Chondrocyte (in vitro differentiated cells): ENCODE results near the gene INTS1. TPM values are rescaled to one million over a fixed set of nuclear protein-coding genes. Genes with fewer than 3 reads are reported as not detected.

Source experiments
- DNase-seq: peaks from one replicate; pipeline ENCODE4 v3.0.0; 2021; ENCODE audit warnings: mixed read lengths, low spot score
- H3K27ac Mint-ChIP-seq: one replicate; pipeline ENCODE4 v1.8.0; 2021; ENCODE audit warnings: mild to moderate bottlenecking, moderate library complexity, mixed read lengths; ENCODE audit not compliant: unreplicated experiment
- H3K27me3 Mint-ChIP-seq: 2 replicates; pipeline ENCODE4 v1.8.0; 2021; ENCODE audit warnings: low read depth, mixed read lengths
- H3K36me3 Mint-ChIP-seq: 2 replicates; pipeline ENCODE4 v1.8.0; 2021; ENCODE audit warnings: low read depth, mixed read lengths
- H3K4me1 Mint-ChIP-seq: 2 replicates; pipeline ENCODE4 v1.8.0; 2021; ENCODE audit warnings: low read depth, mild to moderate bottlenecking, mixed read lengths
- H3K4me3 Mint-ChIP-seq: one replicate; pipeline ENCODE4 v1.8.0; 2021; ENCODE audit warnings: mild to moderate bottlenecking, moderate library complexity, mixed read lengths; ENCODE audit not compliant: unreplicated experiment
- H3K9me3 Mint-ChIP-seq: 2 replicates; pipeline ENCODE4 v1.8.0; 2021; ENCODE audit warnings: low read depth, mixed read lengths
- total RNA-seq: library from RNA; stranded (reverse); gene quantifications from 3 replicates; pipeline ENCODE4 v1.2.1, GENCODE V29; 2021
- TF ChIP-seq, protein P1 (sequence below): fragments of 200-600 bp; sonication (generic); IDR thresholded peaks from 2 replicates; pipeline ENCODE4 v1.5.0; 2021; ENCODE audit warnings: antibody characterized with exemption, mild to moderate bottlenecking, moderate library complexity

Gene INTS1
- total RNA-seq, 1 donor from 2014 or later = 80.4 TPM

- H3K27me3 Mint-ChIP-seq = no peaks in the 10 kb centered on the region
- peaks cover 69% of the 10 kb centered on the region for H3K4me1 Mint-ChIP-seq
- no peaks in the 10 kb centered on the region for H3K36me3 Mint-ChIP-seq
- TF ChIP-seq, protein P1, sequence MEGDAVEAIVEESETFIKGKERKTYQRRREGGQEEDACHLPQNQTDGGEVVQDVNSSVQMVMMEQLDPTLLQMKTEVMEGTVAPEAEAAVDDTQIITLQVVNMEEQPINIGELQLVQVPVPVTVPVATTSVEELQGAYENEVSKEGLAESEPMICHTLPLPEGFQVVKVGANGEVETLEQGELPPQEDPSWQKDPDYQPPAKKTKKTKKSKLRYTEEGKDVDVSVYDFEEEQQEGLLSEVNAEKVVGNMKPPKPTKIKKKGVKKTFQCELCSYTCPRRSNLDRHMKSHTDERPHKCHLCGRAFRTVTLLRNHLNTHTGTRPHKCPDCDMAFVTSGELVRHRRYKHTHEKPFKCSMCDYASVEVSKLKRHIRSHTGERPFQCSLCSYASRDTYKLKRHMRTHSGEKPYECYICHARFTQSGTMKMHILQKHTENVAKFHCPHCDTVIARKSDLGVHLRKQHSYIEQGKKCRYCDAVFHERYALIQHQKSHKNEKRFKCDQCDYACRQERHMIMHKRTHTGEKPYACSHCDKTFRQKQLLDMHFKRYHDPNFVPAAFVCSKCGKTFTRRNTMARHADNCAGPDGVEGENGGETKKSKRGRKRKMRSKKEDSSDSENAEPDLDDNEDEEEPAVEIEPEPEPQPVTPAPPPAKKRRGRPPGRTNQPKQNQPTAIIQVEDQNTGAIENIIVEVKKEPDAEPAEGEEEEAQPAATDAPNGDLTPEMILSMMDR = no peak
- no peaks in the 10 kb centered on the region for H3K9me3 Mint-ChIP-seq
- peak overlapping the region; percentile 91 for H3K27ac Mint-ChIP-seq
- H3K4me3 Mint-ChIP-seq = peak overlapping the region; percentile 90
- no peak for DNase-seq
These were observed 46.9 kb downstream of the INTS1 start for GRCh38 chr7:1457059-1457948.

DNA sequence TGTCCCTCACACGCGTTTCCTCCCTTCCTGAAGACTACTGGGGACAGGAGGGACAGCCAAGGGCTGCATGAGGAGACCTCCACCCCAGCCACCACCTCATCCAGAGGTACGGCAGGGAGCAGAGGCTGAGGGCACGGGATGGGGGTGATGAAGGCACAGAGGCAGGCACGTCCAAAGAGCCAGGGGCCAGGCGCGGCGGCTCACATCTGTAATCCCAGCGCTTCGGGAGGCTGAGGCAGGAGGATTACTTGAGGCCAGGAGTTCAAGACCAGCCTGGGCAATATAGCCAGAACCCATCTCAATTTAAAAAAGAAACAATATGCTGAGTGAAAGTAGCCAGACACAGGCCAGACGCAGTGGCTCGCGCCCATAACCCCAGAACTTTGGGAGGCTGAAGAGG is 48.2 kb downstream of the INTS1 start:
- TF ChIP-seq, protein P1 = no peak
- H3K36me3 Mint-ChIP-seq = no peaks in the 10 kb centered on the region
- H3K27ac Mint-ChIP-seq = no peak overlapping the region
- DNase-seq = no peak
- no peaks in the 10 kb centered on the region for H3K9me3 Mint-ChIP-seq
- H3K27me3 Mint-ChIP-seq = no peaks in the 10 kb centered on the region
- no peak overlapping the region for H3K4me3 Mint-ChIP-seq
- H3K4me1 Mint-ChIP-seq = peaks cover 61% of the 10 kb centered on the region

DNA sequence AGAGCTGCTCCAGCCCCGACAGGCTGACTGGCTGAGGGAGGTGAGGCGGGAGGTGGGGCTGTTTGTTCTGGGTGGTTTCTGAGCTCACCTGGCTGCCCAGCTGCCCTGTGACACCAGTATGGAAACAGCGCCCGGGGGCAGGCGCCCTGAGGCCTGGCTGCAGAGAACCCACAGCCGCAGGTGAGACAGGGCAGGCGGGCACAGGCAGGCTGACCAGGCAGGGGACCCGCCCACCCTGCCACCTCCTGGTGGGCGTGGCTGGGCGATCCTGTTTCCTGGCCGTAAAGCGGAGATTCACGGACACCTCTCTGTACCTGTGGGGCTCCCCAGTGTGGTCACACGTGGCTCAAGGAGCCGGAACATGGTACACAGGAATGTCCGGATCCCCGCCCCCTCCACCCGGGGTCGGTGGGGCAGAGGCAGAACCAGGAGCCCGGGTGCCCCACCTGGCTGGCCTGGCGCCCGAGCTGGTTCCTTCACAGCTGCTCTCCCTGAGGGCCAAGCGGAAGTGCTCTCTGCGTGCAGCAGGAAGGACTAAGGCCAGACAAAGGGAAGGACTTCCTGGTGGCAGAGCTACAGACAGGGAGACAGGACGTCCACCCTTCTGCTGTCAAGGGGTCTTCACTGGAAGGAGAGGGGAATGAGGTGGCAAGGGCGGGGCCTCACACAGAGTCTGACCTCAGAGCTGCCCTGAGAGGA is 48.8 kb downstream of the INTS1 start:
- Mint-ChIP-seq H3K4me1 (peaks cover 57% of the 10 kb centered on the region), H3K9me3 (no peaks in the 10 kb centered on the region), H3K4me3 (no peak overlapping the region), H3K27ac (no peak overlapping the region), H3K27me3 (no peaks in the 10 kb centered on the region), H3K36me3 (no peaks in the 10 kb centered on the region)
- TF ChIP-seq, protein P1 = no peak
- no peak for DNase-seq

DNA sequence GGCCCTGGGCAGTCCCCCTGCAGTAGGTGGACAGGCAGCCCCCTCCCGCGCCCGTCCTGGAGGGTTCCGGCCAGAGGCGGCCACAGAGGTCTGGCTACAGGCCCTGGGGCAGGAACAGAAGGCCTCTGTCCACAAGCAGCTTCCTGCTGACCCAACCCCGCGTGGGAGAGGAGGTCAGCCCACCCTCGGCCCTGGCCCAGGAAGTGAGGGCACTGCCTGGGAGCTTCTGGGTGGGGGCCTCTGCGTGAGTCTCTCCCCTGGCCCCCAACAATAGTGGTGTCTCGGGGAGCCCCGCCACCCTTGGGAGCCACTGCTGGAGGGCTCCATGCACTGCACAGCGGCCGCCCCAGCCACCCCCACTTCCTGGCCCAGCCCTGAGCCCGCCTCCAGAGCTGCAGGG is 49.6 kb downstream of the INTS1 start:
- Mint-ChIP-seq H3K4me3 (no peak overlapping the region), H3K36me3 (no peaks in the 10 kb centered on the region), H3K4me1 (peaks cover 52% of the 10 kb centered on the region), H3K27ac (no peak overlapping the region), H3K9me3 (no peaks in the 10 kb centered on the region), H3K27me3 (no peaks in the 10 kb centered on the region)
- TF ChIP-seq, protein P1 = no peak
- no peak for DNase-seq

- Mint-ChIP-seq H3K4me3 (no peak overlapping the region), H3K4me1 (peaks cover 40% of the 10 kb centered on the region)
These were observed 52.0 kb downstream of the INTS1 start for GRCh38 chr7:1452205-1452604.

More at GRCh38 chr7:1452205-1452604, 52.0 kb downstream of the INTS1 start:
- Mint-ChIP-seq H3K27me3 (no peaks in the 10 kb centered on the region), H3K9me3 (no peaks in the 10 kb centered on the region), H3K27ac (peak overlapping the region; percentile 49), H3K36me3 (no peaks in the 10 kb centered on the region)
- TF ChIP-seq, protein P1 = no peak
- DNase-seq = no peak
